ENCODE results near the gene BACE2.

- TF ChIP-seq CTCF (IDR thresholded peaks at IDR 0.05) (no peak), POLR2A (IDR thresholded peaks at IDR 0.05) (no peak)
These were observed 31.2 kb downstream of the BACE2 start for GRCh38 chr21:41199123-41199522.
